ENCODE results near the gene ZC3H7A.

ZC3H7A gene

GRCh38 chr16:11707679-11708197 lies 89.3 kb downstream of the ZC3H7A start:
- H3K4me3 ChIP-seq (ENCODE audit: low read depth, low read length), result no peak overlapping the region

DNA sequence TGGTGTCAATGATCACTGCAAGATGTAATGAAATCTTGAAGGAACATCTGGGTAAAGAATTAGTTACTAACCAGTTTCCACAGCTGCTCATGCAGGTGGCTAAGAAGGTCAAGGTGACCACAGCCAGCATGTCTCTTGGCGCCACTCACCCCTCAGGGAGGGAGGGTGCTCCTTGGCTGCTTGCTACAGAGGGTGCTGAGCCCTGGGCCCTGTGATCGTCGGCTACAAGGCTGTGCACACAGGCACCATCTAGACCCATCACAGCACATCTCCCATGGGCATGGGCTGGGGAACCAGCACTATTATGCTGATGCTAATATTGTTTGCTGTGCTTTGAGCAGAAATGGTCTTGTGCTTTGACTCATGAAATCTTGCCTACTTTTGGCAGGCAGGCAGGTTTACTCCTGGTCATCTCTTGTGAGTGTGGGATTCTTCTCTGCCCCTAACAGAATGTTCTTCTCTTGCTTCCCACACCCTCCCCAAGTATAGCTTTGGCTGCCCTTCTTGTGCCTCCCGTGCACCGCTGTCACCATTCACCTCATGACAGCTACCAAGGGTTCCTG lies 90.8 kb downstream of the ZC3H7A start:
- no peak overlapping the region for H3K4me3 ChIP-seq (ENCODE audit: low read depth, low read length)

DNA sequence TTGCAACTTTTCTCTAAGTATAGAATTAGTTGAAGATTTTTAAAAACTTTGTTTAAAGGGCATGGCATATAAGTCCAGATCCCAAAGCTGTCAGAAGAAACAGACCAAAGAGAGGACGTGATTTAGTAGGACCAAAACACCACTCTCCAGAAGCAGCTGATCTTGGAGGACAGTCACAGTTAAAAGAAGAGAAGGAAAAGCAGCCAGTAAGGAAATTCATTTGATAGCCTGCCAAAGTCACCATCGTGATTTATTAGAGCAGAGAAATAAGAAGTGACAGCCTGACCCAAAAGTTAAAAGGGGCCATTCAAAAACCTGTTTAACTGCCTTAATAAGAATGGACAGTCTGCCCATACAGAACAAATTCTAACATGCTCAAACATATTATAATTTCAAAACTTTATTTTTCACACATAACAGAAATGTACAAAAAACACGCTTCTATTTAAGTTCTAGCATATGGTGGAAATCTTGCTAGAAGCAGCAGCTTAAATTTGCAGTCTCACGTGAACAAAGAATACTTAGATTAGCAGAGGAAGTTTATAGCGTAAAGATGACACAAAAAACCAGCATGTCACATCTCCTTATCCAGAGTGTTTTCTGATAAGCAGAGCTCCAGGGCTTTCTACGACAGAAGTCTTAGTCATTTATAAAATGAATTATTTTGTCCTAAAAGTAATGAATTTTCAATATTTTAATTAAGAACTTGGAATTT lies 91.6 kb downstream of the ZC3H7A start:
- H3K4me3 ChIP-seq (ENCODE audit: low read depth, low read length), result no peak overlapping the region
